Iris pigment epithelial cell (primary cell): ENCODE results near the gene C9.
"Not testable (repeated sequence)": the region's sequence is repeated elsewhere in the genome, so short reads cannot be mapped to it uniquely, and the experiment has no call there.

Experiments used
- DNase-seq: peaks from one replicate; pipeline ENCODE4 v3.0.0-alpha.2; 2011; ENCODE audit warnings: low read depth

The C9 gene

GRCh38 chr5:39371367-39371635, 7.0 kb upstream of the C9 start:
- no peak for DNase-seq

- no peak for DNase-seq
Observed at GRCh38 chr5:39370555-39371366, 6.5 kb upstream of the C9 start.

- no peak for DNase-seq
Observed at GRCh38 chr5:39369123-39369815, 5.0 kb upstream of the C9 start.

- no peak for DNase-seq
Observed at GRCh38 chr5:39368116-39368515, 3.8 kb upstream of the C9 start.

- no peak for DNase-seq
Observed at GRCh38 chr5:39367711-39368110, 3.4 kb upstream of the C9 start.

GRCh38 chr5:39363217-39363616, 1.1 kb downstream of the C9 start:
- DNase-seq: no peak

GRCh38 chr5:39362646-39363045, 1.6 kb downstream of the C9 start:
- DNase-seq: no peak

GRCh38 chr5:39361306-39361705, 3.0 kb downstream of the C9 start:
- no peak for DNase-seq

GRCh38 chr5:39360471-39361111, 3.7 kb downstream of the C9 start:
- DNase-seq: no peak

- DNase-seq: no peak
Observed at GRCh38 chr5:39356263-39356662, 8.0 kb downstream of the C9 start.

GRCh38 chr5:39355324-39355723, 9.0 kb downstream of the C9 start:
- DNase-seq: peak; percentile 30

- DNase-seq: no peak
Observed at GRCh38 chr5:39353717-39354399, 10.4 kb downstream of the C9 start.

- no peak for DNase-seq
Observed at GRCh38 chr5:39352951-39353350, 11.3 kb downstream of the C9 start.

- DNase-seq: no peak
Observed at GRCh38 chr5:39352170-39352569, 12.1 kb downstream of the C9 start.

GRCh38 chr5:39349484-39349883, 14.8 kb downstream of the C9 start:
- DNase-seq: no peak

- no peak for DNase-seq
Observed at GRCh38 chr5:39342460-39342859, 21.8 kb downstream of the C9 start.

GRCh38 chr5:39341896-39342295, 22.4 kb downstream of the C9 start:
- DNase-seq: no peak

- no peak for DNase-seq
Observed at GRCh38 chr5:39340506-39340905, 23.8 kb downstream of the C9 start.

GRCh38 chr5:39337252-39337915, 26.9 kb downstream of the C9 start:
- no peak for DNase-seq

GRCh38 chr5:39334296-39334695, 30.0 kb downstream of the C9 start:
- DNase-seq: not testable (repeated sequence)

GRCh38 chr5:39333104-39333503, 31.2 kb downstream of the C9 start:
- DNase-seq: no peak

GRCh38 chr5:39331861-39332381, 32.4 kb downstream of the C9 start:
- DNase-seq: peak; percentile 2
